ENCODE data around the gene ANKRD17.

- TF ChIP-seq USF1 (IDR thresholded peaks at IDR 0.05) = no peak
- TF ChIP-seq YY1 (IDR thresholded peaks at IDR 0.05; ENCODE audit: low read depth) = no peak
- no peak for TF ChIP-seq EP300 (IDR thresholded peaks at IDR 0.05; ENCODE audit: borderline replicate concordance)
- no peak for TF ChIP-seq TAF1 (IDR thresholded peaks at IDR 0.05; ENCODE audit: low read depth)
- no peak for TF ChIP-seq MAX (IDR thresholded peaks at IDR 0.05)
- TF ChIP-seq REST (IDR thresholded peaks at IDR 0.05; ENCODE audit: low read depth) = no peak
- no peak for TF ChIP-seq CREB1 (IDR thresholded peaks at IDR 0.05; ENCODE audit: low read depth)
- TF ChIP-seq NFIC (IDR thresholded peaks at IDR 0.05) = no peak
Observed at GRCh38 chr4:73193659-73194058, 64.9 kb downstream of the ANKRD17 start.

Data from Ishikawa (cell line).